Loucy (cell line): ENCODE results near the gene CAMK1D.

Experiments used
- EZH2phosphoT487 ChIP-seq: fragments of 200-600 bp; IDR thresholded peaks from 2 replicates; pipeline ENCODE4 v1.6.1; 2018; ENCODE audit warnings: antibody characterized with exemption, mild to moderate bottlenecking, moderate library complexity, borderline replicate concordance
- TF ChIP-seq, protein P1 (sequence below): fragments of 200-600 bp; sonication (generic); conservative IDR thresholded peaks from 2 replicates; pipeline ENCODE4 v1.5.1; 2014; ENCODE audit warnings: mild to moderate bottlenecking, antibody characterized with exemption, low read length

DNA sequence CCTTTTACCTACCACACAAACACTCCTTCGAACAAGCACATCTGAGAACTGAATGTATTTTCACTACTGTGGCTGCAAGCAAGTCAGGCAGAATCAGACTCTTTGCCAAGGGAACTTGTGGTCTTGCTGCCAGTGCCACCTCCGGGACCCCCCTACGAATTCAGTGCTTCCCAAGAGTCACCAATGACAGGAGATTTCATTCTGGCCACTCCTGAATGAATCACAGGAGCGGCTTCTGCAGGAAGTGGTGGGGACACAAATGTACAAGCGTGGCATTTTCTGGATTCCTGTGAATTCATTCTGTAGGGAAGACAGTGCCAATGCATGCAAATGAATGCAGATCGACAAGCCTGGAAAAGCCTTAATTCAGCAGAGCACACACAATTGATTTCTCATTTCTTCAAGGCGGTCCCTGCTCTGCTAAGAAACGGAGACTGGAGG is 161.2 kb downstream of the CAMK1D start:
- TF ChIP-seq, protein P1, sequence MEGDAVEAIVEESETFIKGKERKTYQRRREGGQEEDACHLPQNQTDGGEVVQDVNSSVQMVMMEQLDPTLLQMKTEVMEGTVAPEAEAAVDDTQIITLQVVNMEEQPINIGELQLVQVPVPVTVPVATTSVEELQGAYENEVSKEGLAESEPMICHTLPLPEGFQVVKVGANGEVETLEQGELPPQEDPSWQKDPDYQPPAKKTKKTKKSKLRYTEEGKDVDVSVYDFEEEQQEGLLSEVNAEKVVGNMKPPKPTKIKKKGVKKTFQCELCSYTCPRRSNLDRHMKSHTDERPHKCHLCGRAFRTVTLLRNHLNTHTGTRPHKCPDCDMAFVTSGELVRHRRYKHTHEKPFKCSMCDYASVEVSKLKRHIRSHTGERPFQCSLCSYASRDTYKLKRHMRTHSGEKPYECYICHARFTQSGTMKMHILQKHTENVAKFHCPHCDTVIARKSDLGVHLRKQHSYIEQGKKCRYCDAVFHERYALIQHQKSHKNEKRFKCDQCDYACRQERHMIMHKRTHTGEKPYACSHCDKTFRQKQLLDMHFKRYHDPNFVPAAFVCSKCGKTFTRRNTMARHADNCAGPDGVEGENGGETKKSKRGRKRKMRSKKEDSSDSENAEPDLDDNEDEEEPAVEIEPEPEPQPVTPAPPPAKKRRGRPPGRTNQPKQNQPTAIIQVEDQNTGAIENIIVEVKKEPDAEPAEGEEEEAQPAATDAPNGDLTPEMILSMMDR, result no peak
- no peak for TF ChIP-seq EZH2phosphoT487
